Uterus (tissue), 4 donors: ENCODE data around the gene C2CD4A. TPM values are rescaled to one million over a fixed set of nuclear protein-coding genes. Genes with fewer than 3 reads are reported as not detected.

Experiments used
- DNase-seq, 2 donors: peaks; one replicate each; pipeline ENCODE4 v3.0.0-alpha.2; 2019 to 2020
- H3K27ac ChIP-seq, 2 donors: fragments of 200-600 bp; sonication (generic); 1 replicate in 1 of 2; 2 replicates in 1 of 2; pipeline ENCODE4 v1.5.1; 2016 to 2018
- H3K27me3 ChIP-seq, 2 donors: fragments of 200-600 bp; sonication (generic); one replicate each; pipeline ENCODE4 v1.5.1; 2018 to 2019; ENCODE audit warnings: control low read depth in 1 of 2
- H3K36me3 ChIP-seq, 2 donors: fragments of 200-600 bp; sonication (generic); one replicate each; pipeline ENCODE4 v1.5.1; 2019; ENCODE audit warnings: control low read depth in 1 of 2
- H3K4me1 ChIP-seq, 2 donors: fragments of 200-600 bp; sonication (generic); one replicate each; pipeline ENCODE4 v1.5.1; 2018 to 2019; ENCODE audit warnings: control low read depth in 1 of 2
- H3K4me3 ChIP-seq, 2 donors: fragments of 200-600 bp; sonication (generic); 1 replicate in 1 of 2; 2 replicates in 1 of 2; pipeline ENCODE4 v1.5.1; 2018 to 2019; ENCODE audit warnings: mild to moderate bottlenecking in 1 of 2
- H3K9me3 ChIP-seq, 2 donors: fragments of 200-600 bp; sonication (generic); one replicate each; pipeline ENCODE4 v1.5.1; 2019; ENCODE audit warnings: control low read depth in 1 of 2
- CTCF ChIP-seq, 4 experiments: fragments of 200-600 bp in 2 of 4; fragments of 450-650 bp in 2 of 4; sonication (generic) in 2 of 4; IDR thresholded peaks; one replicate each; pipeline ENCODE4 v1.5.1; 2016 to 2019; ENCODE audit warnings: antibody characterized with exemption in 4 of 4, mild to moderate bottlenecking in 2 of 4, moderate library complexity in 1 of 4
- POLR2A ChIP-seq, 2 donors: fragments of 450-650 bp; IDR thresholded peaks; one replicate each; pipeline ENCODE4 v1.6.1; 2016; ENCODE audit warnings: antibody characterized with exemption in 2 of 2, mild to moderate bottlenecking in 1 of 2, moderate library complexity in 1 of 2
- intact Hi-C: fragments of 100-400 bp; cut with DNase I; formaldehyde crosslinking; loops from one replicate; pipeline ENCODE4 v1.15.1; 2023; ENCODE audit warnings: low total_unique reads
- total RNA-seq, 4 donors: library from RNA; depleted of rRNA in 3 of 4; stranded (reverse); fragments of >200 nt in 3 of 4; gene quantifications; one replicate each; pipeline versions ENCODE4 v1.1.0 to v1.2.4, GENCODE V29; 2014 to 2023
- donor health status: DM: yes; HTN: yes; CAD: no.

Gene C2CD4A
- total RNA-seq, 4 donors from 2014 or later, result 0.21 TPM; not detected in 3

- H3K36me3 ChIP-seq, result no peaks in the 10 kb centered on the region
- TF ChIP-seq CTCF (IDR thresholded peaks at IDR 0.05) (no peak), POLR2A (IDR thresholded peaks at IDR 0.05) (no peak)
- no peak overlapping the region for H3K27ac ChIP-seq
- no peaks in the 10 kb centered on the region for H3K9me3 ChIP-seq
- no peak overlapping the region for H3K4me3 ChIP-seq
- H3K27me3 ChIP-seq, result no peaks in the 10 kb centered on the region
- no peaks in the 10 kb centered on the region for H3K4me1 ChIP-seq
- no peak for DNase-seq
- intact Hi-C loops, result no loop called here
Measured at GRCh38 chr15:62089616-62090015, 22.8 kb downstream of the C2CD4A start.

GRCh38 chr15:62090988-62091387, 24.2 kb downstream of the C2CD4A start:
- Histone ChIP-seq H3K4me3 (no peak overlapping the region), H3K4me1 (no peaks in the 10 kb centered on the region), H3K9me3 (no peaks in the 10 kb centered on the region), H3K36me3 (no peaks in the 10 kb centered on the region), H3K27me3 (no peaks in the 10 kb centered on the region), H3K27ac (no peak overlapping the region)
- DNase-seq, result no peak
- intact Hi-C loops, result no loop called here
- TF ChIP-seq CTCF (IDR thresholded peaks at IDR 0.05), result no peak
- no peak for TF ChIP-seq POLR2A (IDR thresholded peaks at IDR 0.05)

- TF ChIP-seq CTCF (IDR thresholded peaks at IDR 0.05), result no peak
- TF ChIP-seq POLR2A (IDR thresholded peaks at IDR 0.05), result no peak
- H3K27me3 ChIP-seq, result no peaks in the 10 kb centered on the region
- H3K4me3 ChIP-seq, result no peak overlapping the region
- intact Hi-C loops, result no loop called here
- no peak overlapping the region for H3K27ac ChIP-seq
- no peaks in the 10 kb centered on the region for H3K4me1 ChIP-seq
- H3K36me3 ChIP-seq, result no peaks in the 10 kb centered on the region
- H3K9me3 ChIP-seq, result no peaks in the 10 kb centered on the region
- DNase-seq, result no peak
Measured at GRCh38 chr15:62093809-62094208, 27.0 kb downstream of the C2CD4A start.

GRCh38 chr15:62094388-62094787, 27.6 kb downstream of the C2CD4A start:
- intact Hi-C loops, result no loop called here
- no peaks in the 10 kb centered on the region for H3K4me1 ChIP-seq
- H3K9me3 ChIP-seq, result no peaks in the 10 kb centered on the region
- no peaks in the 10 kb centered on the region for H3K36me3 ChIP-seq
- no peak for DNase-seq
- TF ChIP-seq POLR2A (IDR thresholded peaks at IDR 0.05) (no peak), CTCF (IDR thresholded peaks at IDR 0.05) (no peak)
- H3K27me3 ChIP-seq, result no peaks in the 10 kb centered on the region
- H3K27ac ChIP-seq, result no peak overlapping the region
- H3K4me3 ChIP-seq, result no peak overlapping the region

- intact Hi-C loops, result no loop called here
- Histone ChIP-seq H3K9me3 (no peaks in the 10 kb centered on the region), H3K27ac (no peak overlapping the region), H3K36me3 (no peaks in the 10 kb centered on the region), H3K4me3 (no peak overlapping the region), H3K4me1 (no peaks in the 10 kb centered on the region), H3K27me3 (no peaks in the 10 kb centered on the region)
- DNase-seq, result no peak
- no peak for TF ChIP-seq CTCF (IDR thresholded peaks at IDR 0.05)
- no peak for TF ChIP-seq POLR2A (IDR thresholded peaks at IDR 0.05)
Measured at GRCh38 chr15:62099094-62099601, 32.4 kb downstream of the C2CD4A start.
